ENCODE results near the gene IGF2R.

DNA sequence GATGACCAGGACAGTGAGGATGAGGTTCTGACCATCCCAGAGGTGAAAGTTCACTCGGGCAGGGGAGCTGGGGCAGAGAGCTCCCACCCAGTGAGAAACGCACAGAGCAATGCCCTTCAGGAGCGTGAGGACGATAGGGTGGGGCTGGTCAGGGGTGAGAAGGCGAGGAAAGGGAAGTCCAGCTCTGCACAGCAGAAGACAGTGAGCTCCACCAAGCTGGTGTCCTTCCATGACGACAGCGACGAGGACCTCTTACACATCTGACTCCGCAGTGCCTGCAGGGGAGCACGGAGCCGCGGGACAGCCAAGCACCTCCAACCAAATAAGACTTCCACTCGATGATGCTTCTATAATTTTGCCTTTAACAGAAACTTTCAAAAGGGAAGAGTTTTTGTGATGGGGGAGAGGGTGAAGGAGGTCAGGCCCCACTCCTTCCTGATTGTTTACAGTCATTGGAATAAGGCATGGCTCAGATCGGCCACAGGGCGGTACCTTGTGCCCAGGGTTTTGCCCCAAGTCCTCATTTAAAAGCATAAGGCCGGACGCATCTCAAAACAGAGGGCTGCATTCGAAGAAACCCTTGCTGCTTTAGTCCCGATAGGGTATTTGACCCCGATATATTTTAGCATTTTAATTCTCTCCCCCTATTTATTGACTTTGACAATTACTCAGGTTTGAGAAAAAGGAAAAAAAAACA is 136.1 kb downstream of the IGF2R start:
- TF ChIP-seq POLR2A (IDR thresholded peaks at IDR 0.05; ENCODE audit: low read depth, low read length) (no peak), TAF1 (IDR thresholded peaks at IDR 0.05; ENCODE audit: borderline replicate concordance, low read depth, low read length) (no peak), POLR2AphosphoS5 (IDR thresholded peaks at IDR 0.05; ENCODE audit: low read depth, low read length) (no peak)

All from GM12892 (cell line).